ENCODE results near the gene PPM1A. TPM values are rescaled to one million over a fixed set of nuclear protein-coding genes. Genes with fewer than 3 reads are reported as not detected.

Gene PPM1A
- total and polyA plus RNA-seq, 8 donors, result 13.6 to 95.5 (median 32.7) TPM

- intact Hi-C loops (cut with DNase I; ENCODE audit: low total_unique reads), result no loop called here
- no peak for DNase-seq
- 49 to 60% (median 58%) methylated on average over 2 of the region's 2 CpGs for WGBS, 5 donors
- H3K4me1 ChIP-seq, result no peaks in the 10 kb centered on the region
- H3K9me3 ChIP-seq, result peaks cover 0 to 12% (median 6%) of the 10 kb centered on the region in 4 donors
- TF ChIP-seq POLR2AphosphoS5 (IDR thresholded peaks at IDR 0.05) (no peak), EP300 (IDR thresholded peaks at IDR 0.05) (no peak), POLR2A (IDR thresholded peaks at IDR 0.05) (no peak)
- no peak overlapping the region for H3K27ac ChIP-seq
- no peaks in the 10 kb centered on the region for H3K36me3 ChIP-seq
- H3K27me3 ChIP-seq, result no peaks in the 10 kb centered on the region
- H3K4me3 ChIP-seq, result no peak overlapping the region
These were observed 13.6 kb upstream of the PPM1A start for GRCh38 chr14:60235440-60235839.

DNA sequence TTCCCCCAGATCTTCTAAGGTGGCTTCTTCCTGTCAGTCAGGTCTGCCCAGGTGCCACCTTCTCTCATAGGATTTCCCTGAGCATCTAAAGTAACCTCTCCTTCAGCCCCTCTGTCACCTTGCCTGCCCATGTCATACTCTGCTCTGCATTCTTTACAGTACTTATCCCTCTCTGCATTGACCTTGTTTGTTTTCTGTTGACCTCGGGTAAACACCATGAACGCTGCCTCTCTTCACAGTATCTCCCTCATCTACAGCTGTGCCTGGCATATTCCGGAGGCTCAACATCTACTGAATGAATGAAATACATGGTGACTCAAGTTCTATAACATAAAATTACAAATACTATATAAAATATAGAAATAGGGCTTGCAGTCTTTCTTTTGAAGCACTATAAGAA is 10.1 kb upstream of the PPM1A start:
- no peaks in the 10 kb centered on the region for H3K27me3 ChIP-seq
- TF ChIP-seq POLR2A (IDR thresholded peaks at IDR 0.05), result no peak
- no peak for TF ChIP-seq POLR2AphosphoS5 (IDR thresholded peaks at IDR 0.05)
- no peak for TF ChIP-seq EP300 (IDR thresholded peaks at IDR 0.05)
- no peak for TF ChIP-seq CTCF (IDR thresholded peaks at IDR 0.05)
- WGBS, 5 donors, result 34 to 74% (median 55%) methylated on average over 3 of the region's 3 CpGs
- H3K36me3 ChIP-seq, result no peaks in the 10 kb centered on the region
- no peaks in the 10 kb centered on the region for H3K9me3 ChIP-seq
- no peak for DNase-seq
- no peak overlapping the region for H3K4me3 ChIP-seq
- no peak overlapping the region for H3K27ac ChIP-seq
- no peaks in the 10 kb centered on the region for H3K4me1 ChIP-seq
- intact Hi-C loops (cut with DNase I; ENCODE audit: low total_unique reads), result no loop called here

- intact Hi-C loops (cut with DNase I; ENCODE audit: low total_unique reads), result no loop called here
These were observed 8.7 kb upstream of the PPM1A start for GRCh38 chr14:60240139-60240856.

GRCh38 chr14:60241091-60241490 is 7.9 kb upstream of the PPM1A start:
- H3K36me3 ChIP-seq, result no peaks in the 10 kb centered on the region
- intact Hi-C loops (cut with DNase I; ENCODE audit: low total_unique reads), result no loop called here
- TF ChIP-seq EP300 (IDR thresholded peaks at IDR 0.05) (no peak), CTCF (IDR thresholded peaks at IDR 0.05) (no peak), POLR2A (IDR thresholded peaks at IDR 0.05) (no peak), POLR2AphosphoS5 (IDR thresholded peaks at IDR 0.05) (no peak)
- H3K4me1 ChIP-seq, result no peaks in the 10 kb centered on the region
- DNase-seq, result no peak
- H3K9me3 ChIP-seq, result no peaks in the 10 kb centered on the region
- H3K27ac ChIP-seq, result no peak overlapping the region
- H3K4me3 ChIP-seq, result no peak overlapping the region
- H3K27me3 ChIP-seq, result no peaks in the 10 kb centered on the region
- 50 to 77% (median 63%) methylated on average over 1 of the region's 1 CpG for WGBS, 5 donors

More at GRCh38 chr14:60240139-60240856, 8.7 kb upstream of the PPM1A start:
- 72 to 79% (median 78%) methylated on average over 7 of the region's 7 CpGs for WGBS, 5 donors
- no peak for DNase-seq
- H3K36me3 ChIP-seq, result no peaks in the 10 kb centered on the region
- H3K9me3 ChIP-seq, result no peaks in the 10 kb centered on the region
- no peaks in the 10 kb centered on the region for H3K27me3 ChIP-seq
- no peaks in the 10 kb centered on the region for H3K4me1 ChIP-seq
- no peak overlapping the region for H3K4me3 ChIP-seq
- no peak for TF ChIP-seq CTCF (IDR thresholded peaks at IDR 0.05)
- no peak for TF ChIP-seq POLR2A (IDR thresholded peaks at IDR 0.05)
- TF ChIP-seq POLR2AphosphoS5 (IDR thresholded peaks at IDR 0.05), result no peak
- TF ChIP-seq EP300 (IDR thresholded peaks at IDR 0.05), result no peak
- H3K27ac ChIP-seq, result no peak overlapping the region

- TF ChIP-seq EP300 (IDR thresholded peaks at IDR 0.05), result no peak
- H3K4me3 ChIP-seq, result no peak overlapping the region
- H3K27me3 ChIP-seq, result no peaks in the 10 kb centered on the region
- H3K27ac ChIP-seq, result no peak overlapping the region
- H3K9me3 ChIP-seq, result no peaks in the 10 kb centered on the region
- 74 to 86% (median 81%) methylated on average over 2 of the region's 2 CpGs for WGBS, 5 donors
- no peak for DNase-seq
- no peaks in the 10 kb centered on the region for H3K36me3 ChIP-seq
- intact Hi-C loops (cut with DNase I; ENCODE audit: low total_unique reads), result no loop called here
- peaks cover 0 to 5% (median 1%) of the 10 kb centered on the region in 4 donors for H3K4me1 ChIP-seq
These were observed 6.6 kb upstream of the PPM1A start for GRCh38 chr14:60242429-60242828.

All from stomach (tissue), 9 donors.